ENCODE data around the gene ADRA2C.

Gene ADRA2C

DNA sequence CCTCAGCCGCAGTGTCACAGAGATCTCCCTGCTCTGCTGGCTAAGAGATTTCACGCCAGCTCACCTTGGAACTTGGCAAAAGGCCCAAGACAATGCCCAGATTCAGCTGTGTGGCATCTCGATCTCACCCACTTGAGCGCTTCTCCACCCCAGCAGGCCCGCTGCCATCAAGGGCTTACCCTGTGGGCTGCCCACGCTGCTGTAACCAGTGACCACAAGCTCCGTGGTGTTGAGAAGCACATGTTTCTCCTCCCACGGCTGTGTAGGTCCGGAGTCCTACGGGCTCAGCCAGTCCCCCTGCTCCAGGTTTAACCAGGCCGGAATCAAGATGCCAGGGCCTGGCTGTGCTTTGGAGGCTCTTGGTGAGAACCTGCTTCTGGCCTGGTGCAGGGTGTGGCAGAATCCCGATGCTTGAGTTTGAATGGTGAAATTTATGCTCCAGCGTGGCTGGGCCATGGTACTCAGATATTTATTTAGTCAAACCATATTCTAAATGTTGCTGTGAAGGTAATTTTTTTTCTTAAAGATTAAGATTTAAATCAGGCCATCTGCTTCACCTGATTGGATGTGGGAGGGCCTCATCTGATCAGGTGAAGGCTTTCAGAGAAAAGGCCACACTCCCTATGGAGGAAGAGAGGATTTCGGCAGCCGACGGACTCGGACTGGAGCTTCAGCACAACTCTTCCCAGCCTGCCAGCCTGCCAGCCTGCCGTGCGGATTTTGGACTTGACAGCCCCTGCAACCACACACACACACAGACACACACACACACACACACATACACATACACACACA lies 24.8 kb upstream of the ADRA2C start:
- ATAC-seq (replicated peaks) (no peak), DNase-seq (no peak)
- Mint-ChIP-seq H3K9me3 (peaks cover 5% of the 10 kb centered on the region in 2 donors), H3K4me3 (no peak overlapping the region), H3K4me1 (no peaks in the 10 kb centered on the region), H3K27ac (no peak overlapping the region), H3K36me3 (peaks cover 0 to 3% of the 10 kb centered on the region in 2 donors), H3K27me3 (peaks cover 53 to 56% of the 10 kb centered on the region in 2 donors)

DNA sequence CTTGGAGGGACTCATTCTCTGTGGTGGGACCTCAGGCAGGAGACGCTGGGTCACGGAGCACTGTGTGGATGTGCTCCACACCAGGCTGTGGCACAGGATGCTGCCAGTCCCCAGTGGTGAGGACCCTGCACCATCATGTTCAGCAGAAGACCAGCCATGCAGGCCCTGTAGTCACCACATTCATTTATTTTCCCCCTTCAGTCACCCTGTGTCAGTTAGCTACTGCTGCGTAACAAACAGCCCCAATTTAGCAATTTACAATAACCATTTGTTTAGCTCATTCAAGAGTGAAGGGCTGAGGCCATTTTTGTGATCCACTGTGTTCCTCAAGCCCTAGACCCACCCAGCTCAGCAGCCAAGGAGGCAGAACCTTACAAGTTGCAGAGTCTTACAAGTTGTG lies 23.6 kb upstream of the ADRA2C start:
- Mint-ChIP-seq H3K9me3 (peaks cover 4 to 5% of the 10 kb centered on the region in 2 donors), H3K27me3 (peaks cover 61 to 65% of the 10 kb centered on the region in 2 donors), H3K36me3 (peaks cover 0 to 3% of the 10 kb centered on the region in 2 donors), H3K4me1 (peaks cover 0 to 2% of the 10 kb centered on the region in 2 donors), H3K4me3 (no peak overlapping the region), H3K27ac (no peak overlapping the region)
- ATAC-seq (replicated peaks) (no peak), DNase-seq (no peak)

- no peak overlapping the region for H3K27ac Mint-ChIP-seq
- H3K36me3 Mint-ChIP-seq: peaks cover 0 to 3% of the 10 kb centered on the region in 2 donors
- ATAC-seq (replicated peaks) (no peak), DNase-seq (no peak)
- peaks cover 0 to 2% of the 10 kb centered on the region in 2 donors for H3K4me1 Mint-ChIP-seq
- no peak overlapping the region for H3K4me3 Mint-ChIP-seq
- H3K27me3 Mint-ChIP-seq: peaks cover 59 to 72% of the 10 kb centered on the region in 2 donors
- peaks cover 4 to 5% of the 10 kb centered on the region in 2 donors for H3K9me3 Mint-ChIP-seq
These were observed 22.0 kb upstream of the ADRA2C start for GRCh38 chr4:3744232-3744631.

DNA sequence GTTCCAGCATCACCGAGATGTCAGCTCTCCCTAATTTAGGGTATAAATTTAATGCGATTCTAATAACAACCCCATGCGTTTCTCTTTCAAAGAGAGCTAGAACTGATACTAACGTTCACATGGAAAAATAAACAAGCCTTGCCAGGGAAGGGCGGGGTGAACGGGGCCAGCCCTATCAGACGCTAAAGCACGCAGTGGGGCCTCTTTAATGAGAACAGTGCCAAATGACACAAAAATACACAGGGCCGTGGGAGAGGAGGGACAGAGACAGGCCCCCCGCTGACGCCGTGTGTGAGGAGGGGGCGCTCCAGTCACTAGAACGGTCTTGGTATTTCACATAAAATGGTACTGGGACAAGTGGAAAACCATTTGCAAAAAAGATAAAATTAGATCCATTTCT lies 21.3 kb upstream of the ADRA2C start:
- H3K4me3 Mint-ChIP-seq: no peak overlapping the region
- ATAC-seq (replicated peaks): no peak
- peaks cover 59 to 79% of the 10 kb centered on the region in 2 donors for H3K27me3 Mint-ChIP-seq

DNA sequence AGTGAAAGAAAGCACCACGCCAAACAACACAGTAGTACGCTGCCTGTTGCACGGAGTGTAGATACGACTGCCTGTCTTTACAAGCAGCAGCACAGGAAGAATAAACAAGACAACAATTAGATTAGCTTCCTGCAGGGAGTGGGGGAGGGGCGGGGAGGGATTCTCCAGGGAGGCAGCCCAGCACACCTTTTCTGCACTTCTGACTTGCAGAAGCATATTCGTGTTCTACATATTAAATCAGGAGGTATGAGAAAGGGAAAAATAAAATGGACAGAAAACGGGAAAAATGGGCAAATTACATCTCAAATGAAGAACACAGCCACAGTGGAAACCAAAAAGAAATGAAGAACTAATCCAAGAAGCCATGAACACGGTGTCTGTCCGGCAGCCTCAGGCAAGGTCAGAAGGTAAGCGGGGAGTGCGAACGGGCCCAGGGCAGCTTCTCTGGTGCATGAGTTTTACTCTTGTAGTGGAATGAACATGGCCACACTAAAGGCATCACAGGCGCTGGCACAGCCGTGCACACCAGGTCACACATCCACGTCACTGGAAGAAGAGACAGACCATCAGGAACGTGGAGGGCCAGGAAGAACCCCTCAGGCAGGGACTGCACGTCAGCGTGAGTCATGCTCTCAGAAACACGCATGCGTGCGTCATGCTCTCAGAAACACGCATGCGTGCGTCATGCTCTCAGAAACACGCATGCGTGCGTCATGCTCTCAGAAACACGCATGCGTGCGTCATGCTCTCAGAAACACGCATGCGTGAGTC lies 20.1 kb upstream of the ADRA2C start:
- H3K9me3 Mint-ChIP-seq: peaks cover 4 to 5% of the 10 kb centered on the region in 2 donors

More for the DNA sequence above, 21.3 kb upstream of the ADRA2C start:
- Mint-ChIP-seq H3K4me1 (peaks cover 0 to 2% of the 10 kb centered on the region in 2 donors), H3K27ac (no peak overlapping the region), H3K9me3 (peaks cover 4 to 5% of the 10 kb centered on the region in 2 donors), H3K36me3 (peaks cover 0 to 3% of the 10 kb centered on the region in 2 donors)
- no peak for DNase-seq

DNA sequence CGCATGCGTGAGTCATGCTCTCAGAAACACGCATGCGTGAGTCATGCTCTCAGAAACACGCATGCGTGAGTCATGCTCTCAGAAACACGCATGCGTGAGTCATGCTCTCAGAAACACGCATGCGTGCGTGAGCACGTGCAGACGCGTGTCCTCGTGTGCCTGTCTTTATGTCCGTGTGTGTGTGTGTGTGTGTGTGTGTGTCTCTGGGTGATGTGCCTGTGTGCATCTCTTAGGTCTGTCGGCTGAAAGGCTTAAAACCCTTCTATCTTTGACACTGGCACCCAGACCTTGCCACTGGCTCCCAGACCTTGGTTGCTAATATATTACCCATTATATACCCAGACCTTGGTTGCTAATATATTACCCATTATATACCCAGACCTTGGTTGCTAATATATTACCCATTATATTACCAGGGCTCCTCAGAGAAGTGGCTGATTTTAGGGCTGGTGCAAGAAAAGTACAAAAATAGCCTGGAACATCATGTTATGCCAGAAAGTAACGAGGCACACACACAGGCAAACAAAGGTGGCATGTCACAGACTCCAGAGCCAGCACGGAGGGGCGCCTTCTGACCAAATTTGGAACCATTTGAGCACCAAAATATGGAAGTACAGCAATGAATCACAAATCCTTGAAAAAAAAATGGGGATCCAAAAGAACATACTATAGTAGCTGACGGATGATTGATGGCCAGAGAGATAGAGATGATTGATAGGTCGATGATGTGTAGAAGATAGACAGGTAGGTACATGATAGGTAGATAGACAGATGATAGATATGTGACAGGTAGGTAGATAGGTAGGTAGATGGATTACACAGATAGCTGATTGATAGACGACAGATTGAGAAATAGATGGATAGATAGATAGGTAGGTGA lies 19.2 kb upstream of the ADRA2C start:
- no peak overlapping the region for H3K27ac Mint-ChIP-seq
- no peak overlapping the region for H3K4me3 Mint-ChIP-seq
- H3K9me3 Mint-ChIP-seq: peaks cover 3 to 5% of the 10 kb centered on the region in 2 donors
- H3K36me3 Mint-ChIP-seq: peaks cover 0 to 2% of the 10 kb centered on the region in 2 donors
- H3K4me1 Mint-ChIP-seq: peaks cover 0 to 2% of the 10 kb centered on the region in 2 donors
- DNase-seq: no peak
- no peak for ATAC-seq (replicated peaks)
- peaks cover 57 to 86% of the 10 kb centered on the region in 2 donors for H3K27me3 Mint-ChIP-seq

More for the DNA sequence above, 20.1 kb upstream of the ADRA2C start:
- Mint-ChIP-seq H3K27ac (no peak overlapping the region), H3K36me3 (peaks cover 0 to 3% of the 10 kb centered on the region in 2 donors), H3K4me3 (no peak overlapping the region), H3K27me3 (peaks cover 57 to 80% of the 10 kb centered on the region in 2 donors), H3K4me1 (peaks cover 0 to 2% of the 10 kb centered on the region in 2 donors)
- DNase-seq (no peak), ATAC-seq (replicated peaks) (no peak)

GRCh38 chr4:3747581-3747904 lies 18.6 kb upstream of the ADRA2C start:
- ATAC-seq (replicated peaks) (no peak), DNase-seq (no peak)
- H3K9me3 Mint-ChIP-seq: peaks cover 0 to 5% of the 10 kb centered on the region in 2 donors
- no peak overlapping the region for H3K4me3 Mint-ChIP-seq
- H3K36me3 Mint-ChIP-seq: no peaks in the 10 kb centered on the region
- H3K27ac Mint-ChIP-seq: no peak overlapping the region
- H3K4me1 Mint-ChIP-seq: peaks cover 0 to 2% of the 10 kb centered on the region in 2 donors
- H3K27me3 Mint-ChIP-seq: peaks cover 55 to 86% of the 10 kb centered on the region in 2 donors

GRCh38 chr4:3748136-3748898 lies 17.9 kb upstream of the ADRA2C start:
- Mint-ChIP-seq H3K4me3 (no peak overlapping the region), H3K36me3 (no peaks in the 10 kb centered on the region), H3K27ac (no peak overlapping the region), H3K27me3 (peaks cover 47 to 86% of the 10 kb centered on the region in 2 donors), H3K4me1 (peaks cover 0 to 2% of the 10 kb centered on the region in 2 donors), H3K9me3 (no peaks in the 10 kb centered on the region)
- DNase-seq (no peak), ATAC-seq (replicated peaks) (no peak)

GRCh38 chr4:3749081-3749480 lies 17.1 kb upstream of the ADRA2C start:
- Mint-ChIP-seq H3K27me3 (peaks cover 40 to 79% of the 10 kb centered on the region in 2 donors), H3K36me3 (no peaks in the 10 kb centered on the region), H3K4me3 (no peak overlapping the region), H3K9me3 (no peaks in the 10 kb centered on the region), H3K4me1 (peaks cover 0 to 2% of the 10 kb centered on the region in 2 donors), H3K27ac (no peak overlapping the region)
- DNase-seq: no peak
- no peak for ATAC-seq (replicated peaks)

GRCh38 chr4:3750334-3750733 lies 15.9 kb upstream of the ADRA2C start:
- ATAC-seq (replicated peaks) (no peak), DNase-seq (no peak)
- Mint-ChIP-seq H3K9me3 (peaks cover 1 to 4% of the 10 kb centered on the region in 2 donors), H3K27ac (no peak overlapping the region), H3K4me3 (no peak overlapping the region), H3K4me1 (peaks cover 0 to 2% of the 10 kb centered on the region in 2 donors), H3K36me3 (no peaks in the 10 kb centered on the region), H3K27me3 (peaks cover 36 to 79% of the 10 kb centered on the region in 2 donors)

DNA sequence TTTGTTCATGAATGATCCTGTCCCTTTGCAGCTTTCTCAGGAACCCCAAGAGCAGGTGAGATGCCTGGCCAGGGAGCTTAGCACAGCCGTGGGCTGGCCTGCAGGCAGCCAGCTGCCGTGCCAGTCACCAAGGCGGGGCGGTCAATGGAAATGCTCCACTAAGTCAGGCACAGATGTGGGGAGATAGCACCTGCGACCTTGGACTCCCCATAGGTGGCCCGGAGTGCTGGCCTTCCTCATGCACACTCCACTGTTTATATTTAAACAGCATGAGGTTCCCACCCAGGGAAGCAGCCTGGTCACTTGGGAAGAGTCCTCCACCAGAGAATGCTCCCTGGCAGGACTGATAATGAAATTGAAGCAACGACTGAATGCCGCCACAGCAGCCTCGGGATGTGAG lies 14.2 kb upstream of the ADRA2C start:
- Mint-ChIP-seq H3K27ac (no peak overlapping the region), H3K9me3 (peaks cover 4 to 6% of the 10 kb centered on the region in 2 donors), H3K4me1 (peaks cover 0 to 2% of the 10 kb centered on the region in 2 donors), H3K36me3 (no peaks in the 10 kb centered on the region), H3K4me3 (no peak overlapping the region), H3K27me3 (peaks cover 32 to 63% of the 10 kb centered on the region in 2 donors)
- ATAC-seq (replicated peaks) (no peak), DNase-seq (no peak)

GRCh38 chr4:3753726-3754412 lies 12.3 kb upstream of the ADRA2C start:
- H3K4me3 Mint-ChIP-seq: no peak overlapping the region
- no peaks in the 10 kb centered on the region for H3K36me3 Mint-ChIP-seq
- no peak overlapping the region for H3K27ac Mint-ChIP-seq
- DNase-seq (no peak), ATAC-seq (replicated peaks) (no peak)
- H3K4me1 Mint-ChIP-seq: no peaks in the 10 kb centered on the region
- peaks cover 23 to 52% of the 10 kb centered on the region in 2 donors for H3K27me3 Mint-ChIP-seq
- H3K9me3 Mint-ChIP-seq: peaks cover 4 to 6% of the 10 kb centered on the region in 2 donors

Measured in stimulated activated naive B cell treated with anti-CD40 and anti-IgM and Interleukin-4, amounts not matched to agents 10 μg/mL and 1 μg/mL and 100 μg/mL, for 72 hours (primary cell).